GM19238 (cell line): ENCODE results near the gene TRAP1.
A peak's percentile ranks its signal among the peaks of the same experiment; 100 is the strongest.

Experiments
- DNase-seq: peaks from one replicate; pipeline ENCODE4 v3.0.0; 2011; ENCODE audit warnings: low spot score; ENCODE audit not compliant: insufficient read length

TRAP1 gene

DNA sequence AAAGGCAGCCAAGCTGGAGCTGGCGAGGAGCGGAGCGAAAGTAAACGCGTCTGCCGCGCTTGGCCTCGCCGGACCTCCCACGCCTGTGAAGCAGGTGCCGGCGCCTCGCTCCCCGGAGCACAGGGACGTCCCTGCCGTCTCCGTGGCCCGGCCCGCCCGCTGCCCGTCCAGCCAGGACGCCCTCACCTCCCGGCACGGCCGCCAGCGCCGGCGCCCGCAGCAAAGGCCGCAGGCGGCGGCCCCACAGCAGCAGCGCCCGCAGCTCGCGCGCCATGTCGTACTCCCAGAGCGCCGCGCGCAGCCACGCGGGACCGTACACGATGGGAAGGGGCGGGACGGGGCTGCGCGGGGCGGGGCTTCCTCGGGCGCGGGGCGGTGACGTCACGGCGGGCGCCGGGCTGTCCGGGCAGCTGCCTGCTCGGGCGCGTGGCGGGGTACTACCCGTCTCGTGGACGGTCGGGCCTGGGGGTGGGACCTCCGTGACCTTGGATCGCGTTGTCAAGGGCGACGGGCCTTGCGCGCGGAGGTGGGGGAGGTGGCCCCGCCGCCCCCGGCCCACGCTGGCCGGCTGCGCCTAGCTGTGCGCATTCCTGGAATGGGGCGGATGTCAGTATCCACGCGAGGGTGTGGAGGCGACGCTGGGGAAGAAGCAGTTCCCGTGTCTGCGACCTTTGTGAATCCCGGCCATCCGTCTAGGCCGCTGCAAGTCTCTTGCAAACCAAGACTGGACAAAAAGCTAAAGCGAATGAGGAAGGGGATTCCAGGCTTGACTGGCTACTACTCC is at the start of gene TRAP1:
Gene TRAP1 (minus strand): TSS at position 290 of the 784 bp plus-strand sequence. CDS start 16 bp downstream, at position 274.
- DNase-seq, result peak; percentile 91

DNA sequence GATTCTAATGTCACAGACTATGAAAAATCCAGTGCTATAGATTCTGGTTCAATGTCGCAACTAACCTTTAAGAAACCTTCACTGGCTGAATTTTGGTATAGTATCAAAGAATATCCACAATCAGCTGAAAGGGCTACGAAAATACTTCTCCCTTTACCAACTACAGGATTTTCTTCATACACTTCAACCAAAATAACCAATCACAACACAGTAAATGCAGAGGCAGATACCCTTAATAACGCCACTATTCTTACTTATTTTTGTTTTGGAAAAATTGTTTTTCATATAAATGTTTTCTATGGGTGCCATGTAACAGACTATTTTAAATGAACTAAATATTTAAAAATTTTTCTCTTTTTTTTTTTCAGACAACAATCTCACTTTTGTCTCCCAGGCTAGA is 48.9 kb upstream of the TRAP1 start:
- no peak for DNase-seq

DNA sequence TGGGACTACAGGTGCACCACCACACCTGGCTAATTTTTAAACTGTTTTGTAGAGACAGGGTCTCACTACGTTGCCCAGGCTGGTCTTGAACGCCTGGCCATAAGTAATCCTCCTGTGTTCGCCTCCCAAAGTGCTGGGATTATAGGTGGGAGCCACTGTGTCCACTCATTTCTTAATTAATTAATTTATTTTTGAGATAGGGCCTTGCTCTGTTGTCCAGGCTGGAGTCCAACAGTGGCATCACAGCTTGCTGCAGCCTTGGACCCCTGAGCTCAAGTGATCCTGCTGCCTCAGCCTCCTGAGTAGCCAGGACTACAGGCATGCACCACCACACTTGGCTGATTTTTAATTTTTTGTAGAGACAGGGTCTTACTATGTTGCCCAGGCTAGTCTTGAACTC is 47.1 kb upstream of the TRAP1 start:
- DNase-seq, result no peak

DNA sequence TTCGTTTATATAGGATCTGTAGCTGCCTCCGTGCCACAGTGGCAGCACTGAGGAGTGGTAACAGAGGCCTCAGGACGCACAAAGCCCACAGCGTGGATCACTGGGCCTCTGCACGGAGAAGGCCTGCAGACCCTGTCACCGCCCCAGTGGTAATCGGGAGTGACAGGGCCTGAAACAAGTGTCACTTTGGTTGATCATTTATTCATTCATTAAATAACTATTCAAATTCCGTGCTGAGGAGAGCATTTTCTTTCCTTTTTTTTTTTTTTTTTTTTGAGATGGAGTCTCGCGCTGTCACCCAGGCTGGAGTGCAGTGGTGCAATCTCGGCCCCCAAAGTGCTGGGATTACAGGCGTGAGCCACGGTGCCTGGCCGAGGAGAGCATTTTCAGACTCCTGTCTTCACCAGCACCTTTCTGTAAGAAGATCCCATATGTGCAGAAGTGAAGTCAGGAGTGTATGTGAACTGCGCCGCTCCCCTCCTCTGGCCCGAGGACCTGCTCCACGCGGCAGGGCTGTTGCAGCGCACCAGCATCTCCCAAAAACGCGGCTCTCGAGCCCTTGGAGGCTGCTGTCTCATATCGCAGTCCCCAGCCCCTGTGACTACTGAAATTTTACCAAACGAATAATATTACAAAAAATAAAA is 44.9 kb upstream of the TRAP1 start:
- DNase-seq, result no peak

DNA sequence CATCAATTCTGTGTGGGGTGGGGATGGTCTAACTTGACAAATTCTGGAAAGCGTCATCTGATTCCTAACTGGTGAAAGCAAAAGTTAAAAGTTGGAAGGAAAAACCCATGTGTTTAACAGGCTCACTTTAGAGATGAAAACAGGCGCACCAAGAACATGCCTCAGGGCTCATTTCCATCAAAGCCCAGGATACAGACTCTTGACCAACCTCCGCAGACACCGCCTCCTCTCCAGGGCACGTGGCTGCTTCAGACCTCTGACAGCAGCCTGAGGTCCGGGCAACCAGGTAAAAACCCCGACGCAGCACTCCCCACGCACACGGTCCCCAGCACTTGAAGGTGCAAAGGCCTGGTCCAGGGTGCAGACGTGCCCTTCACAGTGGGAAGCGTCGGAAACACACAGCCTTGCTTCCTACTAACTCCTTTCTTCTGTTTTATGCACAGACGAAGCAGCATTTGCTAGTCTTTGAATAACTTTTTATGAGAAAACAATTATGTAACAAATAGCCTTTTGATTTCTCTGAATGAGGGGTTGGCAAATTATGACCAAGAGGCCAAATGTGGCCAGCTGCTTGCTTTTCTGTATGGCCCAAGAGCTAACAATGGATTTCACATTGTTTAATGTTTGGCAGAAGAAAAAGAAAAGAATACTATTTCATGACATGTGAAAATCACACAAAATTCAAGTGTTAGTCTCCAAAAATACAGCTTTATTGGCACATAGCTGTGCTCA is 44.2 kb upstream of the TRAP1 start:
- no peak for DNase-seq

DNA sequence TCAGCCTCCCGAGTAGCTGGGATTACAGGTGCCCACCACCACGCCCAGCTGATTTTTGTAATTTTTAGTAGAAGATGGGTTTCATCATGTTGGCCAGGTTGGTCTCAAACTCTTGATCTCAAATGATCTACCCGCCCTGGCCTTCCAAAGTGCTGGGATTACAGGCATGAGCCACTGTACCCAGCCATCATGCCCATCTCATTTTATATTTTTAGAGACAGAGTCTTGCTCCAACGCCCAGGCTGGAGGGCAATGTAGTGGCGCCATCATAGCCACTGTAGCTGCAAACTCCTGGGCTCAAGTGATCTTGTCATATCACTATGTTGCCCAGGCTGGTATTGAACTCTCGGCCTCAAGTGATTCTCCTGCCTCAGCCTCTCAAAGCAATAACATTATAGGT is 43.2 kb upstream of the TRAP1 start:
- DNase-seq, result no peak

DNA sequence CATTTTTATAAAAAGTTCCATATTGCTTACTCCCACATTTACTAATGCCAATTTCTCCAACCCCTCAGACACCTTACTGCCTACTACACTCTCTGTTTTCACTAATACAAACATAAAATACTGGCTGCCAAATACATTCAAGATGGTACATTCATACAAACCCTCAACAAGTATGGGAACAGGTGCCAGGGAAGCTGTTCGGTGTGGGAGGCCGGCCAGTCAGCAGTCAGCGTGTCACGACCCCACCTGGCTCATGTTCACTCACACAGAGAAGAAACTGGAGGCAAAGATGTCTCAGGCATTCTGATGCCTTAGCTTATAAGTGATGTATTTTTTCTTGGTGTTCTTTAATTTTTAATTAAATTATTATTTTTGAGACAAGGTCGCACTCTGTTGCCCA is 42.4 kb upstream of the TRAP1 start:
- no peak for DNase-seq

DNA sequence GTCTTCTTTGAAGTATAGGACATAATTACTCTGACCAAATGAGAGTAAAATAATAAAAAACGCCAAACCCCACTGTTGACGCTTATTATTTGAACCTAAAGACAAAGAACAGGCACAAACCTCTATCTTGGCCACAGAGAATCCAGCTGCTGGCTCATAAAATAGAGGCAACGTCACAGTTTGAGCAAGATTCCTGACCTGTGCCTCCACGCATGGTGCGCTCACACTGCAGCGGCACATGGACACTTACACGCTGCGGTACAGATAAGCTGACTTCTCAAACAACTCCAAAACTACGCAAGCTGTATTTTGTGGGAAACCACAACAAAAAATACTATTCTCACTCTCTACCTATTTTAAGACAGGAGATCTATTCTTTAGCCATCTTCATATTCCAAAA is 38.8 kb upstream of the TRAP1 start:
- no peak for DNase-seq

DNA sequence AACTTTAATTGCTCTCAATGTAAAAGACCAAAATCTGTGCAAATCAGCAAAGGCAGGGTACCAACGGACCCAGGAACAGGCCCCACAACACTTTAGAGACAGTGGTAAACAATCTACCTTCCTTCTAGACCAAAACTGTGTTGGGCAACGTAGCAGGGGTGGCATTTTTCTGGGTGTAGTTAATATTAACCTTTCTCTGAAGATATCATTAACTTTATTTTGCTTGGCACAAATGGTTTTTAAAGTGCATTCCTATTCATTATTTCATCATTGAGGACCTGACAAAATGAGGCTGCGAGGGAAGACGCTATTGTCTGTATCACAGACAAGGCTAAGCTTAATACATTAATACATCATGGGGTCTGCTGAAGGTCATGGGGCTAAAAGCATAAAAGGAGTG is 37.9 kb upstream of the TRAP1 start:
- no peak for DNase-seq

DNA sequence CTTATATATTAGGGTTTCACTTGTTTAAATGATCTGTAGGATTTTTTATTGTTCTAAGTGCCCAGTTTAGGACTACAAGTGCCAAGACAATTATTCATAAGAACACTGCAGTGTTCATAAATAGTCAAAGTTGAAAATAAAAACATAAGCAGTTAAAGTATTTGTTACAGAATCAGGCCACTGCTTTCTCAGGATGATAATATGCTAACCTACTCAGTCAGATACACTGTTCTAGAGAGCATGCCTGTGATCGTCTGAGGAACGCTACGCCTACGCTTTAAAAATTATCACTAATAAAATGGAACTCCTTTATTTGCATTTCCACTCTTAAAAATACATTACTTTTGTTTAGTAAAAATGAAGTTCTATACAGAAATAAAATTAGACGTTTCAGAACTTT is 37.4 kb upstream of the TRAP1 start:
- no peak for DNase-seq

DNA sequence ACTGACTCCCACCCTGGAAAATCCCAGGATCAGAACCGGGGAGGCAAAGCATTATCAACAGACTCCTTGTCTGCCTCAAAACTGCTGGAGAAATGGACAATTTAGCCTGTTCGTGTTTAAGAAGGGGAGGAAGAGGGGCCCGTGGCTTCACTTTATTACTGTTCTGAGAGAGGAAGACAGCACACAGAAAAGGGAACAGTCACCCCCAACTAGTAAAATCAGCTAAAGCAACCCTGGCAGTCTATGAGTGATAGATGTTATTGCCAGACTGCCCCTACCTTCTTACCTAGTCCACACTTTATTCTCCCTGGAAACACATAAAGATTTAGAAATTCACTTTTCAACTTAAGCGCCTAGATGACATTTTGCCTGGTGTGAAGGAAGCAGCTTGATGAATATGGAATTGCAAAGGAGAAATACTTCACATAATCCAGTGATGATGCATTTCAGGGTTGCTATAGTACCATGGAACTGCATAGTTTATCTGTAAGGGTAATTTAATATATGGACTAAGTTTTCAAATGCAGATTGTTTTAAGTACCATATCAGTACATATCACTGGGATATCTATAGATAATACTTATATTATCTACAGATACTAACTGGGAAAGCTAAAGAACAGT is 36.9 kb upstream of the TRAP1 start:
- DNase-seq, result no peak

DNA sequence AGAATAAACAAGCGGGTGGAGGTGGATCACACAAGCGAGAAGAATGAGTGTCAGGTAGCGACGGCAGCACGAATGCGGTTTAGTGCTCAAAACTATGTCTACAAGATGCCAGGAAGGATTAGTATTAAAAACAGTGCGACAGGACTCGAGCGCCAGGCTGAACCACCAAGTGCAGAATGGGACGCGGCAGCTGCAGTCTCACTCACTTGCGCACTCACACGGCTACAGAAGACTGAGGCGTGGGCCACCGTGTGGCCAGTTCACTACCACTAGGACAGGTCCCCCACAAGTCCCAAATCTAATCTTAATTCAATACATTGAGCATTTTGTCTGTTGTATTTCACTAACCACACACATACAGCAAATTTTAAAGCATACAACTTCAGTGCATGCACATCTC is 35.7 kb upstream of the TRAP1 start:
- DNase-seq, result no peak

DNA sequence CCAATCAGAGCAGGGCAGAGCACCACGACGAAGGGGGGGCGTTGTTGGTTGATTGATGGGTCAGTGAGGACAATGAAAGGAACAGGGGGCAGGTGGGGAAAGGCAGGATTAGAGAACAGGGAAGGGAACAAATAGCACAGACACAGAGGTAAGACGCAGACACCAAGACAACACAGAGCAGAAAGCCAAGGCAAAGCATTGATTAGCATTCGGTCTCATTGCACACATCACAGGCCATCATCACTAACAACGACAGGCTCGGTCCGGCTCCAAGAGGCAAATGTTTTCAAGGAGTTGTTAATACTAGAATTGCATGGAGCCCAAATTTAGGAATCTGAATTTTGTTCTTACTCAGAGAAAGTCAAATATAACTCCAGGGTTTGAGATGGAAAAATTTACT is 34.6 kb upstream of the TRAP1 start:
- DNase-seq, result no peak

DNA sequence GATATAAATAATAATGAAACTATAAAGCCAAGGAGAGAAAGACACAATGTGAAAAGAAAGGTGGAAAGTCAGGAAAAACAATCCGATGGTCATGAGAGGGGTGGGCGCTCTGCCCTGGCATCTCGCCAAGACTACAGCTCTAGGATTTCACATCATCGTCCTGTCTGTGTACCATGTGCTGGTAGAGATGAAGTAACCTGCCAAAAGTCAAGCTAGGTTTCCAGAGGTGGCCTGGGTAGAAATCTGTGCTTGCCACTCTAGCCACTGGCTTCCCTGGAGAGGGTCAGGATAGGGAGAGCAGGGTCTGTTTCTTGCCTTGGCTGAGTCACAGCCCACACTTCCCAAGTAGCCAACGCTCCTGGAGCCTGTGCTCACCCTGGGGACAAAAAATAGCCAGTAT is 31.0 kb upstream of the TRAP1 start:
- DNase-seq, result no peak

DNA sequence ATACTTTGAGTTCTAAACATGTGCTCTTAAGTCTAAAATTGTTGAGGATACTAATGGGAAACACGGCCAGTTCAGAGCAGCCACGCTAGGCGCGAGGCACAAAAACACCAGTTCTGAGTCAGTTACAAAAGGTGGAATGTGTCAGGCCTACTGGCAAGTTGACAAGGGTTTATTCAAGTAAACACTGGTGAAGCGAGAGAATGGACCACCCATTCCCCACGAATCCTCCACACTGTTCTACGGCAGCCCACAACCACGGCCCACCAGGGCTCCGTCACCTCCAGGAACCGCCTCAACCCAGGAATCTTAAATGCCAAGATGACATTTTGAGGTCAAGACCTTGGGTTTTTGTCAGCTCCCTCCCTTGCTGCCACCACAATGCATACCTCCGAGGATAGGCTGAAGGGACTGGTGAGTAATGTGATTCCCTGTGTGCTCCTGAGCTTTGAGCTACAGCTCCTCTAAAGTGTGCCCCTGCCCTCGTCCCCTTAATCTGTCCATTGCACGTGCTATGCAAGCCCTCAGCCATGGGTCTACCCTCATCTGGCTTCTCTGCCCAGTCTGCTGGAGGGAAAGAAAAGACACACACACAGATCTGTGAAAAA is 28.5 kb upstream of the TRAP1 start:
- DNase-seq, result no peak

DNA sequence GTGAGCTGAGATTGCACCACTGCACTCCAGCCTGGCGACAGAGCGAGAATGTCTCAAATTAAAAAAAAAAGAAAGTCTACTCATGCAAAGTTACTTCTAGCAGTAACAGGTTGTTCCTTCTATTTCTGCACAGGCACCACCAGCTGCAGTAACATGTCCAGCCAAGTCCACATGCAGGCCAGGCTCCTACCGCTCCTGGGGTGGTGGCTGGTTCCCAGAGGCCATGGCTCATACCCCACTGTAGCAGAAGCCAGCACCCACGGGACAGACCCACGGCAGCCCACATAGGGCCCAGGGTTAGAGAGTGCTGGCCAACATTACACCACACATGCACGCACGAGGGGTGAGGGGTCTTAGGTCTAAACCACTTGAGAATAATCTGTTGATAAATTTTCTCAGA is 26.7 kb upstream of the TRAP1 start:
- no peak for DNase-seq

DNA sequence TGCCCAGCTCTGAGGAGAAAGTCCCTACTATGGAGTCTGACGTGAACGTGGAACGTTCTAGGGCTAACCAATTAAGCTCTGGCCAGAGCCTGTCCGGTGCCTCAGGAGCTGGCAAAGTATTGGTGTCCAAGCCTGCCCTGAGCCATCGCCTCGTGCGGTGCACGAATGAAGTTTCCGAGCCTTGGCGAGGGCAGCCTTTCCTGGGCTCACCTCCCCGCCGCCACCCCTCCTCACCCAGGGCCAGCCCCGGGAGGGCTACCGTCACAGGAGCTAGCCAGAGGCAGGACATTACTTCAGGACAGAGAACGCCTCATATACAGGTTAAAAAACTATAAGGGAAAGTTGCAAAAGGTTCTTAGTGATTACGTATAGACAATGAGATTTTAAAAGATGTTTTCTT is 23.6 kb upstream of the TRAP1 start:
- DNase-seq, result no peak

DNA sequence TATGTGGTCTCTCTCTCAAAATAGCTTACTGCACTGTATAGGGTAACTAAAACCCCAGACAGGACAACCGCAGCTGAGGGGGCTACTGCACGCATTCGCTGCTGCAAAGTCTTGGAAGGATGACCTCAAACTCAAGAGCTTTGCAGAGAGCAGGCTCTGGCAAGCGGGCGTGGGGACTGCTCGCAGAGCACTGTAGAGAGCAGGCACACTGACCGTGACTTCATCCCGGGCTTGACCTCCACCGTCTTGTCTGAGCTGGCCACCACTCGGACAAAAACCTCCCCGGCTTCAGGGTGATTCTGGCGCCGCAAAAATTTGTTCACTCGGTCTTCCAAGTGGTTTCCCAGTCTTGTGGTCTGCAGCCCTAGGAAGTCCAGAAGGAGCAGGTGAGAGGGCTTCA is 22.9 kb upstream of the TRAP1 start:
- no peak for DNase-seq

DNA sequence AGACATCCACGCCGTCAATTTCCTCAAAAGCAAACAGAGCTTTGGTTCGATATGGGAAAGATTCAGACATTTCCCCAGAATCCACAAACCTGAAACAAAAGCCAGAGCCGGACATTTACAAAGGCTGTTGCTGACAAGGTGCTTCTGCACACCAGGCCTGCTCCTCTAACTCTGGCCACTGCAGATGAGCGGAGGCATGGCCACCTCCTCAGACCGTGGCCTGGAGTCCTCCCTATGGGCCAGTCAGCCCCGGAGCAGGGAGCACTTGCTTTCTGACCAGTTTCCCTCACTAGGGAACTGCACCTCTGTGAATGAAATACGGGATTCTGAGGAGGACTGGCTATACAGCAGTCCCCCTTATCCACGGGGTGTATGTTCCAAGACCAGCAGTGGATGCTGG is 22.3 kb upstream of the TRAP1 start:
- no peak for DNase-seq

DNA sequence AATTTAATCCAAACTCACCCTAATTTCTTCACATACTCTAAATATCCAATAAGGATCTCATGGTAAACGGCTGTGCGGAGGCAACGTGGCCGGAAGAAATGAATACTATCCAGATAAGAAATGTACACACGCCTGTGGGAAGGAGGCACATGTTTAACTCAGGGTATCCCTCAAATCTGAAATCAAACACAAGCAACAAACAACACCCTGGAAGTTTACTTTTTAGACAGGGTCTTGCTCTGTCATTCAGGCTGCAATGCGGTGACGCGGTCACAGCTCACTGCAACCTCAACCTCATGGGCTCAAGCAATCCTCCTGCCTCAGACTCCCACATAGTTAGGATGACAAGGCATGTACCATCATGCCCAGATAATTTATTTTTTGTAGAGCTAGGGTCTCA is 21.2 kb upstream of the TRAP1 start:
- no peak for DNase-seq

DNA sequence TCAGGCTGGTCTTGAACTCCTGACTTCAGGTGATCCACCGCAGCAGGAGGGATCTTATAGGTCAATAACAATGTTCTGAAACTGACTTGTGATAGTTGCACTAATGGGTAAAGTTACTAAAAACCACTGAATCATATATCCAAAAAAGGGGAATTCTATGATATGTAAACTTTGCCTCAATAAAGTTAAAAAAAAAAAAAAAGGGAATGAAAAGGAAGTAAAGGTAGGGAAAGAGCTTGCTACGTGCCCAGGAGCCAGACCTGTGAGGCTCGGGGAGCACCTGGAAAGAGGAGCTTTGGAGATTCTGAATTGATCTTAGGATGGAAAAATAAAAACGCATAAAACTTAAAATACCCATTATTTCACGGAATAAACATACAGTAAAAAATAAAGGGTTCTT is 20.8 kb upstream of the TRAP1 start:
- DNase-seq, result no peak

DNA sequence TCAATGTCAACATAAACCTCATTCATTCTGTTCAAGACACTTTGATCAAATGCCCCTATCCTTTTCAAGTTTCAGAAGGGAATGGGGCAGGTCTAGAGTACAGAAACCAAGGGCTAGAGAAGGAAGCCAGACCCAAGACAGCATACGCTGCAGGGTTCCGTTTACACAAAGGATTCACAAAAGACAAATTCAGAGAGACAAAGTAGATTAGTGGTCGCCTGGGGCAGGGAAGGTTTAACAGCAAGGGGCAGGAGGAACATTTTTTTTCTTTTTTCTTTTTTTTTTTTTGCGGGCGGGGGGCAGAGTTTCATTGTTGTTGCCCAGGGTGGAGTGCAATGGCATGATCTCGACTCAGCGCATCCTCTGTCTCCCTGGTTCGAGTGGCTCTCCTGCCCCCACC is 19.9 kb upstream of the TRAP1 start:
- DNase-seq, result no peak
